HG03039 (cell line): Measurements from ENCODE around the gene PRADC1.

ENCODE experiments used
- ATAC-seq: cut with Tn5 transposase; IDR thresholded peaks from one replicate; pipeline ENCODE4 v1.9.1; 2021; ENCODE audit warnings: mild to moderate bottlenecking, moderate library complexity; ENCODE audit not compliant: unreplicated experiment

PRADC1 gene

DNA sequence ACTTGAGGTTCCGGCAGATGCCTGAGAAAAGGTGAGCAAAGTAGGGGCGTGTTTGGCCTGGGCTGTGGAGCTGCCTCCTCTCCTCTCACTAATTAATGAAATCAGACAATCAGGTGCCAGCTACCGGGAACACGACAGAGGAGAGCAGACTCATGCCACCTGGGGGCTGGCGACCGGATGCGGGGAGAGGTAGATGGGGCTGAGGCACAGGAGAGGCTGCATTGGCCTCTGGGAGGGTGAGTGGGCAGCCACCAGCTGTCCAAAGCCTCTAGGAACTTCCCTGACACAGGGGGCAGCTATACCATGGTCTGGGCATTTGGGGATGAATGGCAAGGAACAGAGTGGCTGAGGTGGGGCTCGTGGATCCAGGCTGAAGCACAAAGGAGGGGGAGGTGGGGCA lies 26.2 kb upstream of the PRADC1 start:
- ATAC-seq, result no peak

DNA sequence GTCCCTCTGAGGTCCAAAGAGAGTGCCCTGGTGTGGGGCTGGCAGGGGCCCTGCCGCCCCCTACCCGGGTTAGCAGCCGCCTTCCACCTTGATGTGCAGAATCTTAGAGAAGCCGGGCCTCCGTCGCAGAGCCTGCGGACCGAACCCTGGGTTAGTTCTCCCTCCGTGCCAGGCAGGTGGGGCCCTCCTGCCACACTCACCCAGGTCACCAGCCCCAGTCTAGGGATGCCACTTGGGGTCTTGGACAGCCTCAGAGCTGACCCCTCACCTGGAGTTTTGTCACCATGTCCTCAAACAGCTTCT lies 25.8 kb upstream of the PRADC1 start:
- no peak for ATAC-seq

DNA sequence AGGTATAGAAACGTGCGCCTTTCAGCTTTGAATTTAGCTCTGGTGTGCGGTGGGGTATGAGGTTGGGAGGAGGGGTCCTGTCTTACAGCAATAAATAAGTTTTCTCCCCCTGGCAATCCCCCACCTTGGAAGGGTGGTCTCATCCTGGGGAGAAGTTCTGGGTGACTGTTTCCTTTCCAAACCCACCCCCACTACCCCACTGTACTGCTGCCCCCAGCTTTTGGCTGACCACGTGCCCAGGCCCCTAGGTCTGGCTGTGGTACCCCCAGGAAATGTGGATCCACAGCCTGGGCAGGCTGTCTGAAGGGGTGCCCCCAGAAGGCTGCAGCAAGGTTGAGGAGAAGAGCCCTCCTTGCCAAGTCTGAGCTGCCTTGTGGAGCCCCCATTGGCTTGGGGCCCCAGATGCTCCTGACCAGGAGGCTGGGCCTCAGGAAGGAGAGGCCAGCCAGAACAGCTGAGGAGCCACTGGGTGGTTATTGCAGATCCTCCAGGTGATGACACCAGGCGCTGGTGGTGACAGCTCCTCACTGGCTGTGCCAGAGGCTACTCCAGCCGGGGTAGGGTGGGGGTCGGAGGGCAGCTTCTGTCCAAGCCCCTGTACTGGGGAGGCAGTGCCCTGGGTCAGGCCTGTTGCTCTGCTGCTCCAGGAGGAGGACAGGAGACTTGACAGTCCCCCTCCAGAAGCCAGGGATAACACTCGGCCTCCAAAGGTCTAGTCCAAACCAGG lies 25.3 kb upstream of the PRADC1 start:
- no peak for ATAC-seq

DNA sequence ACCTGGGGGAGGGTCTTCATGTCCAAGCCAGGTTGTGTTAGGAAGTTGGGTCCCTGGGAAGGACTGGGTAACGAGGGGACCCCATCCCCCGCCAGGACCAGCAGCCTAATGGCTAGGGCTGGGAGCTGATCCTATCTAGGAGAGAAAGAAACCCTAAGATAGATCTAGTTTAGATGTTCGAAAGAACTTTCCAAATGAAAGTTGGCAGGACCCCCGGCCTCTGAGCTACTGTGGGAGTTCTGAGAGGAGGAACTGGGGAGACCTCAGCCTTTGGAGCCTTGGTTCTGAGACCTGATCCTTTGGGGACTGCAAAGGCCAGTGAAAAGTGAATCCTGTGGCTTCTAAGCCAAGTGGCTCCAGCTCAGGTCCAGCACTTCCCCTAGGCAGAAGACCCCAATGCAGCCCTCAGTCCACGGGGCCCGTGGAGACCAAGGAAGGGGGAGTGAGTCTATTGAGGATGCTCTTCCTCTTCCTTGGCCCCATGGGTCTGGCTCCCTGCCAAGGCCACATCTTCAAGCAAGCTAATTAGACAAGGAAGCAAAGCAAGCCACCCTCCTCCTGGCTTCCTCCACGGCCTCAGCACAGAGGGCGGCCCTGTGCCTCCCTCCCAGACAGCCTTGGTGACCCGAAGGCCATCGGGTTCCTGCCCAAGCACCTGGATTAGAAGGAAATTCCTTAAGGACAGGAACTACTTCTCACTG lies 24.5 kb upstream of the PRADC1 start:
- no peak for ATAC-seq

- ATAC-seq, result no peak
Observed at GRCh38 chr2:73257021-73257420, 24.0 kb upstream of the PRADC1 start.

GRCh38 chr2:73256618-73256922 lies 23.5 kb upstream of the PRADC1 start:
- no peak for ATAC-seq

DNA sequence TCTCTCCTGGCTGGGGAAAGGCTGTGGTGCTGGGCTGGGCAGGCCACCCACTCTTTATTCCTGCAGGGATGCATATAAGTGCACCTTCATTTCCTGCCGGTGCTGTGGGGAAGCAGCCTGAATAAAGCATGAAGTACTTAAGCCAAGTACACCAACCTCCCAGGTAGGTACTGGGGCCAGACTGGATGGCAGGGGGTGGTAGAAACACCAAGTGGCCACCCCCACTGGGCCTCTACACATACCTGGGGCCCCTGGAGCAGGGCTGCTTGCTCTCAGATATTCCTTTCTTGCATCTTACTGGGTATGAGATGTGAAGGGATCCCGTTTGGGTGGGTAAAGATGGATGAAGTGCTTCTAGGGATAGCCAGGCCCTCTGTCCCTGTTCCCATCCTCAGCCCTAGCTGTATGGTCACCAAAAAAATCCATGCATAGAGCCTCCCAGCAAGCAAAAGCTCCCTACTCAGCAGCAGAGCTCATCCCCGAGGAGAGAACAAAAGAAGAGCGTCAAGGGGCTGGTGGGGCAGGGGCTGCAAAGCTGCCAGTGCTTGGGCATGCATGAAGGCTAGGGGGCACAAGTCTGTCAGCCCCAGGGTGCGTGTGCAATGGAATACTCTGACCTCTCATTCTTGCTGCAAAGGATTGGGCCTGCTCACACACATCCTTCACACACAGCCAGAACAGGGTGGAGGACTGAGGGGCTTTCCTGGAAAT lies 23.0 kb upstream of the PRADC1 start:
- ATAC-seq, result no peak

- no peak for ATAC-seq
Observed at GRCh38 chr2:73255007-73255644, 22.1 kb upstream of the PRADC1 start.

GRCh38 chr2:73254343-73255006 lies 21.4 kb upstream of the PRADC1 start:
- ATAC-seq, result no peak

DNA sequence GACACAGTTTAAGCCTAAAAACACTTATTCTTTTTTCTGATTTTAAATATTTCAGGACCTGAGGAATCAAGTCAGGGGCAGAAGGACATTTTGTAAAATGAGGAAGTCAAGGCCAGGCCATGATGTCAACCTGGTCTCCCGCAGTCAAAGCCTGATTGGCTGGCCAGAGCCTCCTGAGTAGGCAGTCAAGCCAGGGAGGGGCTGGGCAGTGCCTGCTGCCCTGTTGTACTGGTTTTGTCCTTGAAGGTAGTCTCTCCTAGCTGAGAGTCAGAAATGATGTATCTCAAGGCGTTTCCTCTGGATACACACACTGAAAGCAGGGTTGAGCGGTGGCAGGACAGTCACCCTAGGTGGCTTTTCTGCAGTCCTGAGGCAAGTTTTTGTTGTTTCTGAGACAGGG lies 20.9 kb upstream of the PRADC1 start:
- ATAC-seq, result no peak

DNA sequence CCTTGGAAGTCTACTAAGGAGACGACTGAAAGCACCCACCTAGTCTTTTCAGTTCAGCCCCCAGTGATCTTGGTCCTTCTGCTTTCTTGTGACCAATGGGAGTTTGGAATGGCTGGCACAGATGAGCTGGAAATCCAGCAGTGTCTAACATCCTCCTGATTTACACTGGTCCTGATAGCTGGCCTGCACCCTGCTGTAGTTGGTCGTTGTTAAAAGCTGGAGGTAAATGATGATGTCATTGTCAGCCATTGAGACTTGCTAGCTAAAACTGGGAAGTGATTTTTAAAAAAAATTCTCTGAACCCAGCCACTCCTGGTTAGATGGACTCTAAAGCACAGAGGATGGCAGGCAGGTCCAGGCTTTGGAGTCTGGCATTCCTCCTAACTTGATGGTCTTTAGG lies 20.4 kb upstream of the PRADC1 start:
- no peak for ATAC-seq

DNA sequence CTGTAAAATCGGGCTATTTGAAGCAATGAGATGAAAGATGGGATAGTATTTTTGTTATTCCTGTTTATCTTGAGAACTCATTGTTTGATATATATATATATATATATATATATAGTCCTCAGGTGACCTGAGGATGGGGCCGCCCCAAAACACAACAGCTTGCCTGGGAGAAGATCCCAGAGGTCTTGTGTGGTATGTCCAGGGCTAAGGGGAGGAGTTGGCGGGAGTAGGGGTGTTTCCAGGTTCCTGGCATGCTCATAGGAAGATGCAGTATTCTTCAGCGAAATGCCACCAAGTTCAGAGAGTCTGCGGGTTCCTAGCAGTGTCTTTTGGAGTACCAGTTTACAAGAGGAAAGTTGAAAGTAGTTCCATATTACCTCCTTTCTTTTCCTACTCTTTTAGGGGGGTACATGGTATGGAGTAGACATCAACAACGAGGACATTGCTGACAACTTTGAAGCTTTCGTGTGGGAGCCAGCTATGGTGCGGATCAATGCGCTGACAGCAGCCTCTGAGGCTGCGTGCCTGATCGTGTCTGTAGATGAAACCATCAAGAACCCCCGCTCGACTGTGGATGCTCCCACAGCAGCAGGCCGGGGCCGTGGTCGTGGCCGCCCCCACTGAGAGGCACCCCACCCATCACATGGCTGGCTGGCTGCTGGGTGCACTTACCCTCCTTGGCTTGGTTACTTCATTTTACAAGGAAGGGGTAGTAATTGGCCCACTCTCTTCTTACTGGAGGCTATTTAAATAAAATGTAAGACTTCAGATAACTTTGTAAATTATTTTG lies 19.4 kb upstream of the PRADC1 start:
- no peak for ATAC-seq

- no peak for ATAC-seq
Observed at GRCh38 chr2:73250872-73251846, 18.1 kb upstream of the PRADC1 start.

DNA sequence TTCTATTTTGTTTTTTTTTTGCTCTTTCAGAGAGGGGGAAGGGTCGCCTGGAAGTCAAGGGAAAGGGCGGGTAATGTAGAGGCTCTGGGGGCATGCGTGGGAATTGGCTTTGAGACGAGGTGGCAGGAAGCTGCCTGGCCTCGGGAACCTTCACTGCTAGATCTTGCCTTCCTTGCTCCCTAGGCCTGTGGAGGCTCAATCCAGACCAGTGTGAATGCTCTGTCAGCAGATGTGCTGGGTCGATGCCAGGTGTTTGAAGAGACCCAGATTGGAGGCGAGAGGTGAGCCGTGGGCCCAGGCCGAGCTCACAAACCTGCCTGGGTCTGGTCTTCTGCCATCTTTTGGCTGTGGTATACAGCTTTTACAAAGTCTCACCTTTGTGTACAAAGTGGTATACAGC lies 16.6 kb upstream of the PRADC1 start:
- no peak for ATAC-seq

- no peak for ATAC-seq
Observed at GRCh38 chr2:73246850-73247249, 13.8 kb upstream of the PRADC1 start.

- ATAC-seq, result no peak
Observed at GRCh38 chr2:73244580-73244979, 11.5 kb upstream of the PRADC1 start.

DNA sequence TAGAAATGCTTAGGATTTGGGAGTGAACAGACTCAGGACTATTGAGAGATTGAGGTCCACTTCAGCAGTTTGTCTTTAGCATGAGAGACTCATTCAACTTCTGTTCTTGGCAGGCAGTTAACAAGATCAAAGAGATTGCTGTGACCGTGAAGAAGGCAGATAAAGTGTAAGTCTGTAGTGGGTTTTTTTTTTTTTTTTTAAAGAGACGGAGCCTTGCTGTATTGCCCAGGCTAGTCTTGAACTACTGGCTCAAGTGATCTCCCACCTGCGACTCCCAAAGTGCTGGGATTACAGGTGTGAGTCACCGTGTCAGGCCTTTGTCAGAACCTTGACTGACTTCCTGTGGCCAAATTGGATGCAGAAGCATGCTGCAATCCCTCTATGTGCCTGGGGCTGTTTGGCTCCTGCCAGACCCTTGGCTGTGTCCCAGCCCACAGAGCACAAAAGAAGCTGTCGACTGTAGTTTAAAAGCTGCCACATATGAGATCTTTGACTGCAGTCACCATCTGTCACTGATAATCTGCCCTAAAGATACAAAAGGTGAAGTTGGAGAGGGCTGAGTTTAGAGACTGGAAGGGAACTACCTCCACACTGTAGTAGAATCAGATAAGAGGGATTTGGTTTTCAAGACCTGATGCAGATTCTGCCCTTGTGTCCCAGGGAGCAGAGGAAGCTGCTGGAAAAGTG lies 11.0 kb upstream of the PRADC1 start:
- ATAC-seq, result no peak

GRCh38 chr2:73239776-73240175 lies 6.7 kb upstream of the PRADC1 start:
- no peak for ATAC-seq

GRCh38 chr2:73238976-73239375 lies 5.9 kb upstream of the PRADC1 start:
- ATAC-seq, result no peak
